Stimulated activated naive CD8-positive, alpha-beta T cell treated with anti-CD3 and anti-CD28 coated beads, Interleukin-15, amount 100 ng/mL, for 72 hours (primary cell): ENCODE measurements around the gene SMYD3.

Experiments
- ATAC-seq: fragments of 150-1000 bp; cut with Tn5 transposase; 2 replicates; pipeline ENCODE4 v1.10.0; 2021; ENCODE audit warnings: mild to moderate bottlenecking, moderate library complexity
- DNase-seq, 2 donors: peaks; one replicate each; pipeline ENCODE4 v3.0.0; 2021 to 2022
- H3K27ac Mint-ChIP-seq, 2 donors: one replicate each; pipeline ENCODE4 v1.8.0; 2022; ENCODE audit warnings: mild to moderate bottlenecking in 2 of 2, mixed read lengths in 2 of 2, moderate library complexity in 2 of 2
- H3K27me3 Mint-ChIP-seq: one replicate; pipeline ENCODE4 v1.8.0; 2022; ENCODE audit warnings: mixed read lengths
- H3K4me1 Mint-ChIP-seq: one replicate; pipeline ENCODE4 v1.8.0; 2022; ENCODE audit warnings: mild to moderate bottlenecking, mixed read lengths
- H3K4me3 Mint-ChIP-seq, 2 donors: one replicate each; pipeline ENCODE4 v1.8.0; 2022; ENCODE audit warnings: mild to moderate bottlenecking in 2 of 2, mixed read lengths in 2 of 2, moderate library complexity in 1 of 2
- H3K9me3 Mint-ChIP-seq, 2 donors: one replicate each; pipeline ENCODE4 v1.8.0; 2022; ENCODE audit warnings: mixed read lengths in 2 of 2

The SMYD3 gene

DNA sequence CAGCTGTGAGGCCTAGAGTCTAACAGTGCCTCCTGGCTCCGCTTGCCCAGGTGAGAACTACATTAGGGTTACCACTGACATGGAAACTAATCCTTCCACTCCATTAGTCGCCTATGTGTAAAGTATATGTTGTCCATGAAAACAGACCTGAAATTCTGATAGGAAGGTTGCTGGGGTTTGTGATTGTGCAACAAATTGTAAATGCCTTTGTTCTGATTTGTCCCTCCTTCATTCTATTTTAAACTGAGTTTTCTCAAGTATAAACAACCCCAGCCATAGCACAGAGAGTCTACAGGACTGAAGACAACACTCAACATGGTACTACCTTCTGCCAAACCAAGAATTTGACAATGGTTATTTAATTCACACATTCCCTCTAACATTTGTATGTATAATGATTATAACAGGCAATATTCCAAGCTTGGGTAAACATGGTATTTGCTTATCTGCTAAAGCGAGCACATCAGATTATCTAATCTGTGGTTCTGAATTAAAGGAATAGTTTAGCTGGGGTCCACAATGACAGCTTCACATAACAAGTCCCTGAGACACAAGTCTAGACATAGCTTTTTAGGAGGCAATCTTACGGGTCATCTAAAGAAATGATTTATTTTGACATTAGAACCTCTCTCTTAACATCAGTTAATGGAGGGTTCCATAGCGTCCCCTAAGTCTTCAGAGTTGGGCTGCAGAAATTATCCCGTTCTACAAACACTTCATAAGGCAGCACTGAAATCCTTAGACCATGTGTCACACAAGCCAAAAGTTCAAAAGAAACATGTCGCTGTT, 633.0 kb downstream of the SMYD3 start:
- Mint-ChIP-seq H3K27ac (no peak overlapping the region), H3K4me3 (no peak overlapping the region), H3K9me3 (no peaks in the 10 kb centered on the region), H3K27me3 (no peaks in the 10 kb centered on the region), H3K4me1 (peaks cover 5% of the 10 kb centered on the region)
- DNase-seq (no peak), ATAC-seq (no peak)

DNA sequence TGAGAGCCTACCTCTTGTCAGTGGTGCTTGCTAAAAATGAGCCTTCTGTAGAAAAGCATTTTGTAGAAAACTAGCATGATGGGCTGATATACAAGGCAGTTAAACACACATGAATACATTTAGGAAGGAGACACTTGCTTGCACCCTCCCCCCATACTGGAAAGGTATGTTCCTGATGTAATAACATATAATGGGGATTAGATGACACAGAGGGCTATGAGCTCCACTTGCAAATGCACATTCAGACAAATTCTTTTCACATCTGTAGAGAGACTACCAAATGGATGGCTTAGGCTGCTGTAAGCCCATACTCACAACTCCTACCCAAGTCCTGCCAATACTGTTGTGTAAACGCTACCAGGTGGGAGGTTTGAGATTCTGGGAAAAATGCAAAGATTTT, 634.0 kb downstream of the SMYD3 start:
- DNase-seq, result no peak
- H3K27ac Mint-ChIP-seq, result no peak overlapping the region
- no peaks in the 10 kb centered on the region for H3K9me3 Mint-ChIP-seq
- no peak overlapping the region for H3K4me3 Mint-ChIP-seq
- ATAC-seq, result no peak
- H3K4me1 Mint-ChIP-seq, result peaks cover 5% of the 10 kb centered on the region
- H3K27me3 Mint-ChIP-seq, result no peaks in the 10 kb centered on the region

DNA sequence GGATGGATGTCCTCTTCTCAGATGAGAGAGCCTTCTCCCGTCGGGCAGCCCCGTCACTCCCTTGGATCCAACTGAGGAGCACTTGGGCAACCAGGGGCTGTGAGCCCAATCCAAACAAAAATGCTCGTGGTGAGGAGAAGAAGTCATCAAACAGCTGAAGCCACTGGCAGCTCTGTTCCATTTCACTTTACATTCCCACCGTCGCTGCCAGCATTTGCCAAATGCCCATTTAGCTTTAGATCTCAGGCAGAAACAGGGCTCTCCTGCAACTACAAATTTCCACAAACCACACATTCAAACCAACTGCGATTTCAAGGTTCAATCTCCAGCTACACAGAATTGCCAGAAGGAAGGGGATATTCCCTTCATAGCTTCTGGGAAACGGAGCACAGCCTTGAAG, 634.6 kb downstream of the SMYD3 start:
- DNase-seq (no peak), ATAC-seq (no peak)
- Mint-ChIP-seq H3K4me3 (no peak overlapping the region), H3K27me3 (no peaks in the 10 kb centered on the region), H3K4me1 (peaks cover 5% of the 10 kb centered on the region), H3K27ac (peak overlapping the region in 1 of 2 donors; percentile 83), H3K9me3 (no peaks in the 10 kb centered on the region)

DNA sequence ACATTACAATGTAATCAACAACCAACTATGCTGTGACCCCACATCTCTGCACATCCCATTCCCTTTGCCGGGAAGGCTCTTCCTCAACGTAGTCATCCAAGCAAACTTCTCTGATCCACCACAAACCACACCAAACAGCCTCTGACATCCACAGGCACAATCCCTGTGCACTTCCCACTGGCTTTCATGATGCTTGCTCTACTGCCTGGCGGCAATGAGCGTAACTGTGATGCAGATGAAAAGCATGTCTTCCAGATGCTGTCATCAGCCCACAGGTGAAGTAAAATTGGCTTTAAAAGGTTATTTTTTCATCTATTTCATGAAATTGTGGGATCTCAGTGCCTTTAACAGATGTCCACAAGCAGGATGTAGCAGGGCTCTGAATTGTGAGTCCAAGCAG, 635.2 kb downstream of the SMYD3 start:
- DNase-seq (no peak), ATAC-seq (no peak)
- peaks cover 5% of the 10 kb centered on the region for H3K4me1 Mint-ChIP-seq
- H3K27me3 Mint-ChIP-seq, result no peaks in the 10 kb centered on the region
- no peaks in the 10 kb centered on the region for H3K9me3 Mint-ChIP-seq
- no peak overlapping the region for H3K4me3 Mint-ChIP-seq
- H3K27ac Mint-ChIP-seq, result no peak overlapping the region

DNA sequence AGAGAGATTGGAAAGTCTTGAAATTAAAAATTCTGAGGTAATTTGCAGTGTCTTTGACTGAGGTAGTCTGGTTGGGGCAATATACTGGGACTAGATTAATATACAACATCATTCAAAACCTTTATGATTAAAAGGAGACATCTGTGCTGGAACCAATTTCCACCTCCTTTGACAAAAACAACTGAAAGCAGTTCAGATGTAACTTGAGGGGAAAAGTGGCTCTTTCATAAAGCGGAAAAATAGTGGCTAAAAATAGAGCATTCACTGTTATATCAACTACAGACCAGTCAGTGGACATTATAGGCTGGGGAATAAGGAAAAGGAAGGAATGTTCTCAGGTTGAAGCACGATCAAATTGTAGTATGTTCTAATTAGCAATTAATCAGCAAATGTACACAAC, 635.9 kb downstream of the SMYD3 start:
- H3K9me3 Mint-ChIP-seq, result no peaks in the 10 kb centered on the region
- H3K4me3 Mint-ChIP-seq, result no peak overlapping the region
- DNase-seq (no peak), ATAC-seq (no peak)
- peak overlapping the region in 1 of 2 donors; percentile 61 for H3K27ac Mint-ChIP-seq
- peaks cover 5% of the 10 kb centered on the region for H3K4me1 Mint-ChIP-seq
- no peaks in the 10 kb centered on the region for H3K27me3 Mint-ChIP-seq

DNA sequence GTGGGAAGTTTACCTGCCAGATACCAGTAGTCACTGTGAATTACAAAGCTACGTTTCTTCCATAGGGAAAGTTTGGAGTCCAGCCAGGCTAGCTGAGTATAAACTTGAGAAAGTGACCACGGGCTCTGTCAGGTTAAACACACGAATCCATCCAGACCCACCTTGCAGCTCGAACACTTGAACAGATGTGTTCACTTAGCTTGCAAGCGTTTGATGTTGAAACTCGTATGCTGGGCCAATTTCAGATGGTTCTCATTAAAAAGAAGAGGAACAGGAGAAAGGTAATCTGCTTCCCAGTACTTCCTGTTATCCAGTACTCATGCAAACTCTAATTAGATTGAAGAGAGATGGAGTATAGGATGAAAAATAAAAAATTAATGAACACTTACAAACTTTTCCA, 636.4 kb downstream of the SMYD3 start:
- no peak for ATAC-seq
- Mint-ChIP-seq H3K4me1 (peaks cover 5% of the 10 kb centered on the region), H3K4me3 (no peak overlapping the region), H3K27ac (no peak overlapping the region), H3K27me3 (no peaks in the 10 kb centered on the region), H3K9me3 (no peaks in the 10 kb centered on the region)
- no peak for DNase-seq

DNA sequence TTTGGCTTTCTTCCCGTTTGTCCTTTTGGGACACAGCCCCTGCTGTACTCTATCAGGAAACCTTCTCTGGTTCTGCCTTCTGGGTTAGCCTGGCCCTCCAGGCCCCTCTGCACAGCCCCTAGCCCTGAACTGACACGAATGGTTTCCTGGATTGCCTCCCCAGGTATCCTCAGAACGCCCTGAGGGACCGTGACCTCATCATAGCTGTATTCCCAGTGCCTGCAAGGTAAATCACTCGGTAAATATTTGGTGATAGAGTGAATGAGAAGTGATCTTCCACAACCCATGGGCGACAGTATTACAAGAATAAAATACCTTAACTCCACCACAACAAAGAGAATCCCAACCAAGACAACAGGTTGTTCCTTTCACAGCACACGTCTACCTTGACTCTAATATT, 637.2 kb downstream of the SMYD3 start:
- Mint-ChIP-seq H3K27me3 (no peaks in the 10 kb centered on the region), H3K27ac (peak overlapping the region in 1 of 2 donors; percentile 91), H3K4me1 (peaks cover 5% of the 10 kb centered on the region), H3K4me3 (no peak overlapping the region), H3K9me3 (no peaks in the 10 kb centered on the region)
- ATAC-seq, result no peak
- no peak for DNase-seq

DNA sequence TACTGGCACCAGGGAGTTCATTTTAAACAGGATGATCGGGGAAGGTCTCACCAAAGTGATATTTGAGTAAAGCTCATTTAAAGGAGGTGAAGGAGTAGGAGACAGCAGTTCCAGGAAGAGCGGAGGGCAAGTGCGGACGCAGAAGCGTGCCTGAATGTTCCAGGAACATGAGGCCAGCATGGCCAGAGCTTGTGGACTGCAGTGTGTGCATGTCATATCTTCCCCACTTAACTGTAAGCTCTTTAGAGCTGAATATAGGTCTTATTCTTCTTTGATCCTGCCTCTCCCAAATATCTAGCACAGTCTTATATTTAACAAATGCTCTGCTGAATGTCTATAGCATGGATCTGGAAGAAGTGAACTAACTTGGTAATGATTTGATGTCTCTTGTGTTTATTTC, 639.3 kb downstream of the SMYD3 start:
- Mint-ChIP-seq H3K4me3 (no peak overlapping the region), H3K27me3 (no peaks in the 10 kb centered on the region), H3K9me3 (no peaks in the 10 kb centered on the region), H3K27ac (no peak overlapping the region), H3K4me1 (peaks cover 5% of the 10 kb centered on the region)
- no peak for DNase-seq
- no peak for ATAC-seq

DNA sequence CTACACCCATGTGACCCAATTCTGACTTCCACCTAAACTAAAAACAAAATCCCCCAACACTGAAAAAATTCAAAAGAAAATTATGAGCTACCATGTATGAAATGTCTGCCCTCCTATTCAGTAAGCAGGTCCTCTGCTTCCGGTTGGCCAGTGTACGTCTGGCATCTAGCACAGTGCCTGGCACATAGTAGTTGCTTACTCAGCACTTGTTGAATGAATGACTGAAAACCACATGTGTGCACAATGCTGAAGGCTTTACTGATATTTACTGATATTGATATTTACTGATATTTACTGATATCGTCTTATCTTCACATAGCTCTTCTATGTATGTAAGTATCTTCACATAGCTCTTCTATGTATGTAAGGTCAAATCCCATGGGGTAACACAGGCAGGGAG, 642.2 kb downstream of the SMYD3 start:
- Mint-ChIP-seq H3K9me3 (no peaks in the 10 kb centered on the region), H3K27me3 (no peaks in the 10 kb centered on the region), H3K27ac (peak overlapping the region in 1 of 2 donors; percentile 31), H3K4me1 (peaks cover 5% of the 10 kb centered on the region), H3K4me3 (no peak overlapping the region)
- ATAC-seq (no peak), DNase-seq (no peak)

DNA sequence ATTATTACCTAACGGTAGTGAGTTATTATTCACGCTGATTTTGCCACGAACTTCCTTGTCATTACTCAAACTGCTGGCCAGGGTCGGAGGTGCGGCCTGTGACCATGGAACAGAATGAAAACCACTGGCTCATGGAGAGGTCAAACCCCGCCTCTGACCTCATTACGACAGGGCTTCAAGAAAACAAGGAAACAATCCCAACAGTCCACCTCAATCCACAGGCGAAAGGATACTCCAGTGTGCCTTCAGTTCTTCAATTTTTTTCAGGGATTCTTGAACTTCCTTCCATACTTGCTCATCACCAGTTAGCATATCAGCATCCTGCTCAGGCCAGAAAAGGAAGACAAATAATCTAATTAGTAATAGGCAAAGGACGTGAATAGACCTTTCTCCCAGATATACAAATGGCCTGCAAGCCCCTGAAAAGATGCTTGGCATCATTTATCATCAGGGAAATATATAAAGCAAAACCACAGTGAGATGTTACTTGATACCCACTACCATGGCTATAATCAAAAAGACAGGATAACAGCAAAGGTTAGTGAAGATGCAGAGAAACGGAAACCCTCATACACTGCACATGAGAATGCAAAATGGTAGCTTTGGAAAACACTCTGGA, 643.4 kb downstream of the SMYD3 start:
- no peak for DNase-seq
- H3K27me3 Mint-ChIP-seq, result no peaks in the 10 kb centered on the region
- no peak overlapping the region for H3K27ac Mint-ChIP-seq
- H3K4me3 Mint-ChIP-seq, result no peak overlapping the region
- ATAC-seq, result no peak
- no peaks in the 10 kb centered on the region for H3K4me1 Mint-ChIP-seq
- H3K9me3 Mint-ChIP-seq, result no peaks in the 10 kb centered on the region

DNA sequence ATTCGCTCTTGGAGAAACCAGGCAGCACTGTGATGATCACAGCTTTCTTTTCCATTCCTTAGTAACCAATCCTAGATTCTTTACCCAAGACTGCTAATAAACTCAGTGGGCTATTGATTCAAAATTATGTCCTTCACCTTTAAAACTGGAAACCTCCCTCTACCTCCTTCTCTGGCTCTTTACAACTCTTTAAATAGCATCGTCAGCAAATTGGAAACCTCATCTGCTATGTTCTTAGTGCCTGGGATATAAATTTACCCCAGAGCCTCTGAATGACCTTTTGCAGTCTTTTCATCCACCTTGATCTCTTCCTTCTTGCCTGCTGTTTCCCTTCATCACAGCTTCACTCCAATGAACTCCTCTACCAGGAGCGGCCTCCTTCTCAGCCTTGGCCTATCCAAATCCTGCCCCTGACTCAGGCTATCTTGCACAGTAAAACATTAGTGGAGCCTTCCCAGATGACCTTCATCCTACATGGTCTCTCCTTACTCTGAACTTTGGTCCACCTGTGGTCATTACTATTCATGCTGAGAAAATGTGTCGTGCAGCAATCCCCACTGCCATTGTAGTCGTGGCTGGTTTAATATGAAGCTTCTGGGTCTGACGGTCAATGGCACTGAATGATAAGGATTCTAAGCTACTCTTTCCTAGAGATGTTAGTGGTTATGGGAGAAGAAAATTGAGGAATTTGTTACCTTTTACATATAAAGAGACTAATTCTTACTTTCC, 644.1 kb downstream of the SMYD3 start:
- Mint-ChIP-seq H3K4me1 (no peaks in the 10 kb centered on the region), H3K27me3 (no peaks in the 10 kb centered on the region), H3K4me3 (no peak overlapping the region), H3K9me3 (no peaks in the 10 kb centered on the region), H3K27ac (peak overlapping the region in 1 of 2 donors; percentile 40)
- no peak for DNase-seq
- no peak for ATAC-seq

DNA sequence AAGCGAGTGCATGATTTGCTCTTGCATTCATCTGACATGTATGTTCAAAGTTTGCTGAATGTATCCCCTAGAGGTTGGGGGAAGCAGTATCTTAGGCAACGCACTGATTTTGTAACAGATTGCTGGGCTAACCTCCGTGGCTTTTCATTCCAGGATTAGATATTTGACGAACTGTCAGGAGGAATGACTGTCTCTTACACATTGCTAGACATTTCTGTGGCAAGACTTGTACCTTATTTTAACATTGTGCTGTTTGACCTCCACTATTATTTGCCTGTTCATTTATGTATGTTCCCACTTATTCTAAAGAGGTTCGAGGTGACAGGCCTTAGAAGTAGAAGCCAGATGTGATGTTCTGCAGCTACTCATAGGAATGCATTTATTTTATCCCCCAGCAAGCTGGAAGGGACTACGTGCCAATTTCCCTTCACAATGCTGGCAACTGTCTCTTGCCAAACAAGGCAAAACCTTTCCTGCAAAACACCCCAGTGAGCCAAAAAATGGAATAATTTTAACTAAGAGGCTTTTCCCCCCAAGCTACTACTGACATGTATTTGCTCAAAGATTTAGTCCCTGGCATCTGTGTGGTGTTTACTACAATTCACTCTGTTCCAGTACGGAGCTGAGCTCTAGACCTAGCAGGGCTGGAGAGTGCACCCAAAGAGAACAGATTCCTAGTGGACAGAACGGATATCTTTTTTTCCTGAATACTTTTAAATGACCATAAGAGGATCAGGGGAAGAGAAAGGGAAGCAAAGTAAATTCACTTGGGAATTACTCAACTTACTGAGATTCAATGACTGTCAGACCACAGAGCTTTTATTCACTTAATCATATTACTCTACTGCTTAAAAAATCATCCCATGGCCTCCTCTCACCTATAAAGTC, 646.2 kb downstream of the SMYD3 start:
- Mint-ChIP-seq H3K27ac (no peak overlapping the region), H3K4me1 (no peaks in the 10 kb centered on the region), H3K4me3 (no peak overlapping the region), H3K9me3 (no peaks in the 10 kb centered on the region), H3K27me3 (no peaks in the 10 kb centered on the region)
- no peak for DNase-seq
- ATAC-seq, result no peak

DNA sequence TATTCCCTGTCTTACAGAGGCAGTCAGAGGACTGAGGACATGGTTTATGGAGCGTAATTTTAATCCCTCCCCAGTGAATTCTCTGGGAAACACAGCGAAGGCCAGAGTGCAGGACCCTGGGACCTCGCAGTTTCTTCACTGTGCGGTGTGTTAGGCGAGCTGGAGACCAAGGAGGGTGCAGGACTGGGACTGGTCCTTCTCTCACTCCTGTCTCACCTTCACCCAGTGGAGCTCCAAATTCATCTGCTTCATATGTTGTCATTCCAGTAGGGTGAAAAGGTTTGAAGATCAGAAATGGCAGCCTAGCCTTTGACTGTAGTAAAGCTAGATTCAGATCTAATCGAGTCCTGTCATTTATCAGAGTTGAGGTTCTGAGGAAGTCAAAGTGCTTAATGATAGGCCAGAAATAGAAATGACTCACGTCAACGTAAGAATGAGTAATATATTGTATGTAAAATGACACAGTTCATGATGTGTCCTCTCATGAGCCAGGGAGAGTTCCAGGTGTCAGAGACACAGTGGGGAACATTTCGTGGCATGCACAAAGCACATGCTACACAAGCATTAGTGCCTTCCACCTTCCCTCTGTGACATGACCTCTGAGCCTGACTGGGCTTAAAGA, 647.5 kb downstream of the SMYD3 start:
- H3K4me1 Mint-ChIP-seq, result no peaks in the 10 kb centered on the region
- DNase-seq (no peak), ATAC-seq (no peak)
- peak overlapping the region in 1 of 2 donors; percentile 15 for H3K27ac Mint-ChIP-seq
- no peaks in the 10 kb centered on the region for H3K27me3 Mint-ChIP-seq
- peaks cover 2 to 3% of the 10 kb centered on the region in 2 donors for H3K9me3 Mint-ChIP-seq
- H3K4me3 Mint-ChIP-seq, result no peak overlapping the region

DNA sequence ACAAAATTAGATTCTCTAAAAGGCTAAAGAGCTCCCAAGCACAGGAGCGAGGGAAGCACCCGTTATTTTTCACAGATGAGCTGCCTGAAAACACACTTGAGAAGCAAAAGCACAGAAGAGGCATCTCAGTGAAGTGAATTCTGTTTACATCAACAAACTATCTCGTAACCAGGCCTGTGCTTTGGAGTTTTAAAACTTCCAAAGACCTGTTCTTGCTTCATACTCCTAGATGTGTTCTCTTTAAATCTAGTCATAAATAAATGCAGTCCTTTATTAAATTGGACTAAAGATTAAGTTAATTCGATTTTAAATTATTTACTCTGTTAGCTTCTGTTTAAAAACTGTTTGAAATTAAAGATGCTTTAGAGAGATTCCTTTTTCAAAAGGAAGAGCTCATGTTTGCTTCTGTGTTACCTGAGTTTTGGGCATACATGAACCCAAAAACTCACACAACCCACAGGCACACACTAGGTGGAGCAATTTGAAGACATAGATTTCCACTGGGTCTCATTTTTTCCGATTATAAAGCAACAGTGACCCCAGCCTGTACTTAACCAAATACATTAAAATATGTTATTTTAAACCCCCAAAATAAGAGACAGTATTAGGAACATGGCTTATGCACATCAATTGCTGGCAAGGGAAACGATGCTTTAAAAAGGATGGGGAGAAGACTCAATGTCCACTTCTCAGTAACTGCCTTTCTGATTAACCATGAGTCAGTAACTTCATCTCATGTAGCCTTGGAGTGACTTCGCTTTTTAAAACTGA, 648.2 kb downstream of the SMYD3 start:
- Mint-ChIP-seq H3K9me3 (peaks cover 6 to 7% of the 10 kb centered on the region in 2 donors), H3K4me1 (no peaks in the 10 kb centered on the region), H3K27ac (no peak overlapping the region), H3K4me3 (no peak overlapping the region), H3K27me3 (no peaks in the 10 kb centered on the region)
- ATAC-seq (no peak), DNase-seq (no peak)
